Measurements from ENCODE around the gene GPR153. TPM values are rescaled to one million over a fixed set of nuclear protein-coding genes. Genes with fewer than 3 reads are reported as not detected.
A peak's percentile ranks its signal among the peaks of the same experiment; 100 is the strongest.

Gene GPR153
- total and polyA plus RNA-seq, 10 donors = 2.1 to 26.6 (median 12.4) TPM

DNA sequence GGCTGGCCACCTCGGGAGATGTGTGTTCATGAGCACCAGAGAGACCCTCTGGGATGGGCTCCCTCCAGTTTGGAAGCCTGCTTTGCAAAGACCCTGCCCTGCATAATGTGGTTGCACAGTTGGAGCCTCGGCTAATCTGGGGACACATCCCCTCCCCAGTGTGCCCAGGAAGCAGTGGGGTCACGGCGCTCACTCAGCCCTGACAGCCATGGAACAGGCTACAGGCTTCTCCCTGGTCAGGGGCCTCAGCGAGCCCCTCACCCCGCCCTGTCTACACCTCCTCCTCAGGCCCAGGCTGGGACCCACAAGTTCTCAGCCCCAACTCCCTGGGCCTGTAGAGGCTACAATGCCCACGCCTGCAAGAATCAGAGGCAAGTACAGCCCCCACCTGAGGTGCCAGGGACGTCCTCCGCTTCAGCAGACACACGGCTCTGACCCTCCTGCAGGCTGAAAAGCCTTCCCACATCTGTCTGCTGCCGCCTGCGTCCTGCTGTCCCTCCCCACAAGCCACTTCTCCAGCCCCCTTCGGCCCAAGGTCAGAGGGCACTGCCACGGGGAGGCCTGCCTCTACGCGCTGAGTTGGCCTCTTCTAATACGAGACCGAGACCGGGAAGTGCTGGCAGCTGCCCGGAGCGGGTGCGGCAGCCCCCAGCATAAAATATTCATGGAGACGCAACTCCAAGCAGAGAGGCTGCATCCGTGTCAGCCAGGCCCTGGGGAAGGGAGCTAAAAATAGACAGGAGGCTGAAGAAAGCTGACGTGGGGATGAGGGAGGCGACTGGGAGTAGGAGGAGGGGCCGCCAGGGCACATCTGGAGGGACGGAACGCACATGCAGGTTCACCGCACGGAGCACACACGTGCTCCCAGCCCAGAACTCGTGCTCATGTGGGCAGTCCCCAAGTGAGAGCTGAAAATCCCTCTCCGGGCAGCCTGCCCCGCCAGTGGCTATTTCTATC is 15.2 kb upstream of the GPR153 start:
- Histone ChIP-seq H3K4me3 (no peak overlapping the region), H3K9me3 (no peaks in the 10 kb centered on the region), H3K27ac (peak overlapping the region; percentile 19 to 70 (median 52)), H3K36me3 (peaks cover 0 to 9% (median 0%) of the 10 kb centered on the region in 6 donors), H3K4me1 (peaks cover 4 to 37% (median 18%) of the 10 kb centered on the region in 6 donors), H3K27me3 (replicated peaks in 1 of 7) (no peaks in the 10 kb centered on the region)
- 63 to 76% (median 70%) methylated on average over 33 to 35 of the region's 35 CpGs for WGBS, 5 donors
- TF ChIP-seq POLR2A (IDR thresholded peaks at IDR 0.05) = no peak
- TF ChIP-seq POLR2AphosphoS5 (IDR thresholded peaks at IDR 0.05) = peak; percentile 10 to 57 (median 36)
- TF ChIP-seq, protein P1, sequence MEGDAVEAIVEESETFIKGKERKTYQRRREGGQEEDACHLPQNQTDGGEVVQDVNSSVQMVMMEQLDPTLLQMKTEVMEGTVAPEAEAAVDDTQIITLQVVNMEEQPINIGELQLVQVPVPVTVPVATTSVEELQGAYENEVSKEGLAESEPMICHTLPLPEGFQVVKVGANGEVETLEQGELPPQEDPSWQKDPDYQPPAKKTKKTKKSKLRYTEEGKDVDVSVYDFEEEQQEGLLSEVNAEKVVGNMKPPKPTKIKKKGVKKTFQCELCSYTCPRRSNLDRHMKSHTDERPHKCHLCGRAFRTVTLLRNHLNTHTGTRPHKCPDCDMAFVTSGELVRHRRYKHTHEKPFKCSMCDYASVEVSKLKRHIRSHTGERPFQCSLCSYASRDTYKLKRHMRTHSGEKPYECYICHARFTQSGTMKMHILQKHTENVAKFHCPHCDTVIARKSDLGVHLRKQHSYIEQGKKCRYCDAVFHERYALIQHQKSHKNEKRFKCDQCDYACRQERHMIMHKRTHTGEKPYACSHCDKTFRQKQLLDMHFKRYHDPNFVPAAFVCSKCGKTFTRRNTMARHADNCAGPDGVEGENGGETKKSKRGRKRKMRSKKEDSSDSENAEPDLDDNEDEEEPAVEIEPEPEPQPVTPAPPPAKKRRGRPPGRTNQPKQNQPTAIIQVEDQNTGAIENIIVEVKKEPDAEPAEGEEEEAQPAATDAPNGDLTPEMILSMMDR (IDR thresholded peaks at IDR 0.05 in 8 of 11, conservative IDR thresholded peaks at IDR 0.05 in 3 of 11) = no peak
- intact Hi-C loops (cut with DNase I; ENCODE audit: low total_unique reads) = no loop called here
- DNase-seq = no peak

DNA sequence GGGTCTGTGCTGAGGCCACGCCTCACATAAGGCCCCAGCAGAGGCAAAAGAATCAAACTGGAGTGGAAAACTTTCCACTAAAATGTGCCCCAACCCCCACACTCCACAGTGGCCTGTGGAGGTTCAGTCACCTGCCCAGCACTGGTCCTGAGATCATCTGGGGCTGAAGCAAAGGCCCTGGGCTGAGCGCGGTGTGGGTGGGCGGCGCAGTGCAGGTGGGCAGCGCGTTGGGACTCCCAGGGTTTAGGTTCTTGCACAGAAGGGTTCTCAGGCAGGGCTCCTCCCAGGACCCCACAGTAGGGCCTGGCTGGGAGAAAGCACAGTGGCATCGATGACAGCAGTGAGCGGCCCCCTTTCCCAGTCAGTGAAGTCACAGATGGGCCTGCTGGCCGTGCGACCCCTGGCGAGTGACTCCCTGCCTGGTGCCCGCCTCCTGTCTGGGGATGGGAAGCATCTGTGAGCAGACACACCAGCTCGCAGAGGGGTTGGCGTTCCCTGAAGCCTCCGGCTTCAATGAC is 13.8 kb upstream of the GPR153 start:
- no peaks in the 10 kb centered on the region for H3K9me3 ChIP-seq
- H3K36me3 ChIP-seq = peaks cover 0 to 9% (median 0%) of the 10 kb centered on the region in 6 donors
- no peak for DNase-seq
- 96 to 98% (median 97%) methylated on average over 11 to 16 of the region's 16 CpGs for WGBS, 5 donors
- TF ChIP-seq, protein P1 (IDR thresholded peaks at IDR 0.05 in 8 of 11, conservative IDR thresholded peaks at IDR 0.05 in 3 of 11) = no peak
- no peak for TF ChIP-seq POLR2A (IDR thresholded peaks at IDR 0.05)
- TF ChIP-seq POLR2AphosphoS5 (IDR thresholded peaks at IDR 0.05) = no peak
- H3K27me3 ChIP-seq (replicated peaks in 1 of 7) = no peaks in the 10 kb centered on the region
- intact Hi-C loops (cut with DNase I; ENCODE audit: low total_unique reads) = no loop called here
- peaks cover under 1 to 23% (median 10%) of the 10 kb centered on the region in 6 donors for H3K4me1 ChIP-seq
- no peak overlapping the region for H3K27ac ChIP-seq
- no peak overlapping the region for H3K4me3 ChIP-seq

DNA sequence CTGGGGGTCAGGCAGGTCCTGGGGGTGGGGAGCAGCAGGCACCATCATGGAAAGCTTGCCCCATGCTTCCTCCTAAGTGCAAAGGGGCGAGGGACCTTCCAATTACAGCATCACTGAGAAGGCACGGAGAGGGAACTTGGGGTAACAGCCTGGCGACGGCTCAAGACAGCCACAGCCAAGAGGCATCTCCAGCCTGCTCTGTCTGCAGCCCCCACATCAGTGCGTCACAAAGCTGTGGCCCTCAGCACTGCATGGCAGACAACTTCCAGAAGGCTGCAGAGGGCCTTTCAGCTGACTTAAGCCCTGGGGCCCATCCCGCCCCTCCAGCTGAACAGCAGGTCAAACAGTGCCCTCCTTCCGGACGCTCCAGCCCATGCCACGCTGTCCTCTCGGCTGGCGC is 13.2 kb upstream of the GPR153 start:
- Histone ChIP-seq H3K9me3 (no peaks in the 10 kb centered on the region), H3K4me1 (peaks cover 0 to 21% (median 10%) of the 10 kb centered on the region in 6 donors), H3K27ac (no peak overlapping the region), H3K4me3 (no peak overlapping the region), H3K27me3 (replicated peaks in 1 of 7) (no peaks in the 10 kb centered on the region), H3K36me3 (peaks cover 0 to 9% (median 0%) of the 10 kb centered on the region in 6 donors)
- WGBS, 5 donors = 82 to 98% (median 95%) methylated on average over 4 to 11 of the region's 11 CpGs
- DNase-seq = no peak
- intact Hi-C loops (cut with DNase I; ENCODE audit: low total_unique reads) = no loop called here
- TF ChIP-seq POLR2AphosphoS5 (IDR thresholded peaks at IDR 0.05) (no peak), POLR2A (IDR thresholded peaks at IDR 0.05) (no peak)
- TF ChIP-seq, protein P1 (IDR thresholded peaks at IDR 0.05 in 8 of 11, conservative IDR thresholded peaks at IDR 0.05 in 3 of 11) = no peak

DNA sequence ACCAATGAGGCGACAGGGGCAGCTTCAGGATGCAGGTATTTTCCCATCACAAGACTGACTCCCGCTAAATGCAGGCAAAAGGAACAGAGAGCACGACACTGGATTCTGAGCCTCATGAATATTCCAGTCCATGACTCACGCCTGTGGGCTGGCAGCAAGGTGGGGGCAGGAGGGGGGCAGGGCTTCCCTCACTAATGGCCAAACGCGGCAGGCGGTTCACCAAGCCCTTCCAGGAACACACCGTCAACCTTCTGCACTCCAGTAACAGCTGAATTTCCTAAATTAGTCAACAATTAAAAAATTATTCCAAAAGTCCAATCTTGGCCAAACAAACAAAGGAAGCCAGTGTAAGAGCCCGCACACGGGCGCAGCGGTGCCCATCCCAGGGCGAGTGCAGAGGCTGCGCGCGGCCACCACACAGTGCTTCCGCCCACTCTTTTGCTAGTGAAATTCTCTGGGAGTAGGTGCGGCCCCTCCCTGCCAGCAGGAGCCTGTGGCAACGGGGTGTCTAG is 12.5 kb upstream of the GPR153 start:
- Histone ChIP-seq H3K36me3 (peaks cover 0 to 9% (median 0%) of the 10 kb centered on the region in 6 donors), H3K27me3 (replicated peaks in 1 of 7) (no peaks in the 10 kb centered on the region), H3K4me3 (no peak overlapping the region), H3K9me3 (no peaks in the 10 kb centered on the region), H3K27ac (no peak overlapping the region), H3K4me1 (peaks cover 0 to 14% (median 9%) of the 10 kb centered on the region in 6 donors)
- intact Hi-C loops (cut with DNase I; ENCODE audit: low total_unique reads) = no loop called here
- TF ChIP-seq, protein P1 (IDR thresholded peaks at IDR 0.05 in 8 of 11, conservative IDR thresholded peaks at IDR 0.05 in 3 of 11) = no peak
- TF ChIP-seq POLR2A (IDR thresholded peaks at IDR 0.05) (no peak), POLR2AphosphoS5 (IDR thresholded peaks at IDR 0.05) (no peak)
- no peak for DNase-seq
- WGBS, 5 donors = 91 to 96% (median 96%) methylated on average over 18 to 19 of the region's 19 CpGs
